Effector memory CD8-positive, alpha-beta T cell (primary cell): ENCODE results near the gene ATG9B.
"Not testable (repeated sequence)": the region's sequence is repeated elsewhere in the genome, so short reads cannot be mapped to it uniquely, and the experiment has no call there.

ENCODE experiments used
- ATAC-seq: fragments of 150-1000 bp; cut with Tn5 transposase; replicated peaks from 2 replicates; pipeline ENCODE4 v1.10.0; 2021; ENCODE audit warnings: mild to moderate bottlenecking, moderate library complexity
- DNase-seq, 3 experiments: peaks; one replicate each; pipeline ENCODE4 v3.0.0; 2021
- H3K27ac Mint-ChIP-seq, 2 donors: one replicate each; pipeline ENCODE4 v1.8.0; 2022; ENCODE audit warnings: mild to moderate bottlenecking in 2 of 2, mixed read lengths in 2 of 2, moderate library complexity in 2 of 2
- H3K27me3 Mint-ChIP-seq, 2 donors: one replicate each; pipeline ENCODE4 v1.8.0; 2022; ENCODE audit warnings: mixed read lengths in 2 of 2
- H3K36me3 Mint-ChIP-seq: one replicate; pipeline ENCODE4 v1.8.0; 2022; ENCODE audit warnings: mild to moderate bottlenecking, moderate library complexity, mixed read lengths; ENCODE audit not compliant: insufficient read depth
- H3K4me1 Mint-ChIP-seq, 2 donors: one replicate each; pipeline ENCODE4 v1.8.0; 2022; ENCODE audit warnings: low read depth in 2 of 2, mixed read lengths in 2 of 2
- H3K4me3 Mint-ChIP-seq, 2 donors: one replicate each; pipeline ENCODE4 v1.8.0; 2022; ENCODE audit warnings: mild to moderate bottlenecking in 2 of 2, mixed read lengths in 2 of 2, moderate library complexity in 2 of 2
- H3K9me3 Mint-ChIP-seq, 2 donors: one replicate each; pipeline ENCODE4 v1.8.0; 2022; ENCODE audit warnings: mixed read lengths in 2 of 2

ATG9B gene

GRCh38 chr7:151012911-151013347 lies 11.4 kb downstream of the ATG9B start:
- Mint-ChIP-seq H3K36me3 (peaks cover 34% of the 10 kb centered on the region), H3K9me3 (no peaks in the 10 kb centered on the region), H3K4me1 (peaks cover 51 to 54% of the 10 kb centered on the region in 2 donors), H3K4me3 (peak overlapping the region; percentile 26 to 46), H3K27ac (peak overlapping the region; percentile 97 to 98), H3K27me3 (peaks cover 0 to 2% of the 10 kb centered on the region in 2 donors)
- DNase-seq: no peak
- ATAC-seq: no peak

GRCh38 chr7:151012031-151012692 lies 12.1 kb downstream of the ATG9B start:
- Mint-ChIP-seq H3K27me3 (no peaks in the 10 kb centered on the region), H3K4me1 (peaks cover 54 to 56% of the 10 kb centered on the region in 2 donors), H3K36me3 (peaks cover 34% of the 10 kb centered on the region), H3K9me3 (no peaks in the 10 kb centered on the region), H3K27ac (peak overlapping the region; percentile 97 to 98), H3K4me3 (peak overlapping the region; percentile 26 to 46)
- DNase-seq (no peak), ATAC-seq (no peak)

- DNase-seq, H3K9me3 Mint-ChIP-seq, ATAC-seq, H3K27me3 Mint-ChIP-seq: not testable (repeated sequence)
- Mint-ChIP-seq H3K4me1 (peaks cover 55% of the 10 kb centered on the region in 2 donors), H3K36me3 (peaks cover 33% of the 10 kb centered on the region), H3K4me3 (peak overlapping the region; percentile 26 to 46), H3K27ac (peak overlapping the region; percentile 97 to 98)
Measured at GRCh38 chr7:151011616-151012015, 12.7 kb downstream of the ATG9B start.

- Mint-ChIP-seq H3K27ac (peak overlapping the region; percentile 97 to 98), H3K36me3 (peaks cover 30% of the 10 kb centered on the region), H3K9me3 (no peaks in the 10 kb centered on the region), H3K4me1 (peaks cover 53 to 55% of the 10 kb centered on the region in 2 donors), H3K27me3 (no peaks in the 10 kb centered on the region), H3K4me3 (peak overlapping the region; percentile 55 to 65)
- DNase-seq (no peak), ATAC-seq (no peak)
Measured at GRCh38 chr7:151011097-151011409, 13.2 kb downstream of the ATG9B start.

- peak in 2 of 3 experiments; percentile 29 to 34 for DNase-seq
- Mint-ChIP-seq H3K36me3 (peaks cover 30% of the 10 kb centered on the region), H3K4me3 (peak overlapping the region; percentile 55 to 65), H3K4me1 (peaks cover 51 to 53% of the 10 kb centered on the region in 2 donors), H3K27ac (peak overlapping the region; percentile 97 to 98), H3K27me3 (no peaks in the 10 kb centered on the region), H3K9me3 (no peaks in the 10 kb centered on the region)
- peak; percentile 16 for ATAC-seq
Measured at GRCh38 chr7:151010307-151011096, 13.8 kb downstream of the ATG9B start.

GRCh38 chr7:151010037-151010306 lies 14.3 kb downstream of the ATG9B start:
- no peak for DNase-seq
- Mint-ChIP-seq H3K27me3 (no peaks in the 10 kb centered on the region), H3K27ac (peak overlapping the region in 1 of 2 donors; percentile 97), H3K9me3 (no peaks in the 10 kb centered on the region), H3K4me3 (peak overlapping the region; percentile 55 to 65), H3K36me3 (peaks cover 29% of the 10 kb centered on the region), H3K4me1 (peaks cover 47% of the 10 kb centered on the region in 2 donors)
- no peak for ATAC-seq

GRCh38 chr7:151009327-151010036 lies 14.8 kb downstream of the ATG9B start:
- no peaks in the 10 kb centered on the region for H3K9me3 Mint-ChIP-seq
- peaks cover 24% of the 10 kb centered on the region for H3K36me3 Mint-ChIP-seq
- DNase-seq: no peak
- H3K4me3 Mint-ChIP-seq: peak overlapping the region in 1 of 2 donors; percentile 75
- no peaks in the 10 kb centered on the region for H3K27me3 Mint-ChIP-seq
- peaks cover 42 to 46% of the 10 kb centered on the region in 2 donors for H3K4me1 Mint-ChIP-seq
- peak overlapping the region; percentile 82 to 97 for H3K27ac Mint-ChIP-seq
- no peak for ATAC-seq

GRCh38 chr7:151008511-151009323 lies 15.6 kb downstream of the ATG9B start:
- peak overlapping the region; percentile 82 to 88 for H3K27ac Mint-ChIP-seq
- H3K4me3 Mint-ChIP-seq: peak overlapping the region; percentile 75 to 84
- peaks cover 16% of the 10 kb centered on the region for H3K36me3 Mint-ChIP-seq
- peaks cover 39 to 41% of the 10 kb centered on the region in 2 donors for H3K4me1 Mint-ChIP-seq
- H3K27me3 Mint-ChIP-seq: no peaks in the 10 kb centered on the region
- no peaks in the 10 kb centered on the region for H3K9me3 Mint-ChIP-seq
- peak; percentile 84 to 85 (median 85) for DNase-seq
- peak; percentile 57 for ATAC-seq

GRCh38 chr7:151008143-151008510 lies 16.2 kb downstream of the ATG9B start:
- Mint-ChIP-seq H3K27me3 (no peaks in the 10 kb centered on the region), H3K27ac (peak overlapping the region; percentile 82 to 88), H3K9me3 (no peaks in the 10 kb centered on the region), H3K4me1 (peaks cover 37 to 41% of the 10 kb centered on the region in 2 donors), H3K36me3 (peaks cover 13% of the 10 kb centered on the region), H3K4me3 (peak overlapping the region; percentile 75 to 84)
- ATAC-seq (peak; percentile 42), DNase-seq (no peak)

- peak overlapping the region; percentile 75 to 84 for H3K4me3 Mint-ChIP-seq
- no peak for ATAC-seq
Measured at GRCh38 chr7:151007469-151007898, 16.8 kb downstream of the ATG9B start.

GRCh38 chr7:151006590-151007300 lies 17.5 kb downstream of the ATG9B start:
- Mint-ChIP-seq H3K36me3 (peaks cover 7% of the 10 kb centered on the region), H3K9me3 (no peaks in the 10 kb centered on the region), H3K4me1 (peaks cover 28 to 30% of the 10 kb centered on the region in 2 donors), H3K4me3 (peak overlapping the region in 1 of 2 donors; percentile 75), H3K27ac (peak overlapping the region in 1 of 2 donors; percentile 88), H3K27me3 (no peaks in the 10 kb centered on the region)
- no peak for ATAC-seq
- DNase-seq: no peak

More at GRCh38 chr7:151007469-151007898, 16.8 kb downstream of the ATG9B start:
- Mint-ChIP-seq H3K27me3 (no peaks in the 10 kb centered on the region), H3K9me3 (no peaks in the 10 kb centered on the region), H3K27ac (peak overlapping the region; percentile 82 to 88), H3K36me3 (peaks cover 13% of the 10 kb centered on the region), H3K4me1 (peaks cover 34 to 37% of the 10 kb centered on the region in 2 donors)
- no peak for DNase-seq

- no peak overlapping the region for H3K27ac Mint-ChIP-seq
- H3K36me3 Mint-ChIP-seq: peaks cover 4% of the 10 kb centered on the region
- no peaks in the 10 kb centered on the region for H3K9me3 Mint-ChIP-seq
- no peaks in the 10 kb centered on the region for H3K27me3 Mint-ChIP-seq
- no peak for ATAC-seq
- H3K4me1 Mint-ChIP-seq: peaks cover 21 to 25% of the 10 kb centered on the region in 2 donors
- DNase-seq: no peak
- peak overlapping the region in 1 of 2 donors; percentile 27 for H3K4me3 Mint-ChIP-seq
Measured at GRCh38 chr7:151005566-151005965, 18.7 kb downstream of the ATG9B start.
